IMR-90 (cell line): ENCODE data around the gene PLIN5. TPM values are rescaled to one million over a fixed set of nuclear protein-coding genes. Genes with fewer than 3 reads are reported as not detected.

Source experiments
- ATAC-seq: fragments of 200-7000 bp; cut with Tn5 transposase; 2 replicates; pipeline ENCODE4 v1.9.1; 2020; ENCODE audit warnings: low read depth, mild to moderate bottlenecking, moderate library complexity
- BruUV-seq: library from RNA; stranded (reverse); fragments of 400-500 nt; replicated peaks from 2 replicates; lab custom pipeline; 2021; lab: Mats Ljungman, UMichigan
- CTCF ChIA-PET: fragments of 300-600 bp; formaldehyde crosslinking; extraction: SDS; loops from one replicate; lab custom pipeline; 2021; ENCODE audit warnings: antibody characterized with exemption; lab: Yijun Ruan, JAX
- POLR2A ChIA-PET: fragments of 300-600 bp; sonication (Branson Sonifier 250); formaldehyde crosslinking; loops from one replicate; lab custom pipeline; 2022; ENCODE audit warnings: antibody characterized with exemption; ENCODE audit not compliant: unreplicated experiment; lab: Charles Lee
- DNase-seq: peaks from one replicate; pipeline ENCODE4 v3.0.0; 2013
- H2AFZ ChIP-seq: replicated peaks from 2 replicates; pipeline ENCODE3; 2013; ENCODE audit warnings: low read length, mild to moderate bottlenecking; ENCODE audit not compliant: poor library complexity
- H2AK5ac ChIP-seq: 2 replicates; pipeline ENCODE4 v1.6.1; 2013; ENCODE audit warnings: low read depth, low read length, inconsistent platforms
- H2AK9ac ChIP-seq: replicated peaks from 2 replicates; pipeline ENCODE3; 2013; ENCODE audit warnings: mild to moderate bottlenecking, low read depth, low read length, moderate library complexity; ENCODE audit not compliant: poor library complexity
- H2BK120ac ChIP-seq: 2 replicates; pipeline ENCODE4 v1.6.1; 2013; ENCODE audit warnings: low read depth, low read length, inconsistent platforms
- H2BK15ac ChIP-seq: 3 replicates; pipeline ENCODE4 v1.6.1; 2013; ENCODE audit warnings: low read depth, low read length, inconsistent platforms
- H2BK20ac ChIP-seq: 2 replicates; pipeline ENCODE4 v1.6.1; 2013; ENCODE audit warnings: low read depth, mild to moderate bottlenecking, inconsistent platforms, low read length, moderate library complexity
- H2BK5ac ChIP-seq: 2 replicates; pipeline ENCODE4 v1.6.1; 2013; ENCODE audit warnings: mild to moderate bottlenecking, low read depth, low read length, inconsistent platforms; ENCODE audit not compliant: poor library complexity, severe bottlenecking
- H3K14ac ChIP-seq: replicated peaks from 2 replicates; pipeline ENCODE4 v1.6.1; 2013; ENCODE audit warnings: low read depth, low read length, inconsistent platforms
- H3K18ac ChIP-seq: 2 replicates; pipeline ENCODE4 v1.6.1; 2013; ENCODE audit warnings: low read depth, low read length, control low read depth
- H3K23ac ChIP-seq: 2 replicates; pipeline ENCODE4 v1.6.1; 2013; ENCODE audit warnings: low read depth, low read length, inconsistent platforms
- H3K27ac ChIP-seq: 2 replicates; pipeline ENCODE4 v1.5.1; 2013; ENCODE audit warnings: mild to moderate bottlenecking, control low read depth, low read length; ENCODE audit not compliant: insufficient read depth
- H3K27me3 ChIP-seq: 2 replicates; pipeline ENCODE4 v1.6.1; 2013; ENCODE audit warnings: low read length; ENCODE audit not compliant: control insufficient read depth, insufficient read depth
- H3K36me3 ChIP-seq: 2 replicates; pipeline ENCODE4 v1.6.1; 2013; ENCODE audit warnings: low read length, mixed read lengths; ENCODE audit not compliant: control insufficient read depth, insufficient read depth
- H3K4ac ChIP-seq: 2 replicates; pipeline ENCODE4 v1.6.1; 2013; ENCODE audit warnings: low read depth, low read length, inconsistent platforms
- H3K4me1 ChIP-seq: 2 replicates; pipeline ENCODE4 v1.6.1; 2013; ENCODE audit warnings: low read length, mixed read lengths; ENCODE audit not compliant: control insufficient read depth, insufficient read depth
- H3K4me2 ChIP-seq: 2 replicates; pipeline ENCODE4 v1.6.1; 2013; ENCODE audit warnings: low read depth, mild to moderate bottlenecking, control low read depth, low read length, moderate library complexity
- H3K4me3 ChIP-seq: 2 replicates; pipeline ENCODE4 v1.5.1; 2013; ENCODE audit warnings: low read depth, mild to moderate bottlenecking, control low read depth, low read length, moderate library complexity; ENCODE audit not compliant: insufficient read depth
- H3K56ac ChIP-seq: 2 replicates; pipeline ENCODE4 v1.6.1; 2013; ENCODE audit warnings: low read length, inconsistent platforms; ENCODE audit not compliant: insufficient read depth; ENCODE audit errors: extremely low read depth
- H3K79me1 ChIP-seq, 2 experiments: 2 replicates each; pipeline ENCODE4 v1.6.1; 2013; ENCODE audit warnings: low read length in 2 of 2, inconsistent platforms in 1 of 2, low read depth in 1 of 2
- H3K9ac ChIP-seq: 2 replicates; pipeline ENCODE4 v1.6.1; 2013; ENCODE audit warnings: low read depth, low read length, control low read depth
- H3K9me1 ChIP-seq: 2 replicates; pipeline ENCODE4 v1.6.1; 2013; ENCODE audit warnings: low read length, inconsistent platforms; ENCODE audit not compliant: insufficient read depth
- H3K9me3 ChIP-seq: 2 replicates; pipeline ENCODE4 v1.6.1; 2013; ENCODE audit warnings: low read length; ENCODE audit not compliant: control insufficient read depth, insufficient read depth
- H4K20me1 ChIP-seq: 2 replicates; pipeline ENCODE4 v1.6.1; 2013; ENCODE audit warnings: low read length, inconsistent platforms; ENCODE audit not compliant: insufficient read depth
- H4K5ac ChIP-seq: 2 replicates; pipeline ENCODE4 v1.6.1; 2013; ENCODE audit warnings: mild to moderate bottlenecking, low read depth, low read length, control low read depth
- H4K8ac ChIP-seq, 2 experiments: 2 replicates each; pipeline ENCODE4 v1.6.1; 2013; ENCODE audit warnings: low read depth in 2 of 2, low read length in 2 of 2, control low read depth in 1 of 2, inconsistent platforms in 1 of 2
- H4K91ac ChIP-seq: 2 replicates; pipeline ENCODE4 v1.6.1; 2013; ENCODE audit warnings: low read depth, low read length, inconsistent platforms; ENCODE audit not compliant: insufficient read depth
- CHD1 ChIP-seq: IDR thresholded peaks from 2 replicates; pipeline ENCODE4 v1.6.1; 2012; ENCODE audit warnings: low read depth, low read length, improper control_type of control experiment
- CTCF ChIP-seq: conservative IDR thresholded peaks from 2 replicates; pipeline ENCODE4 v1.5.1; 2012; ENCODE audit warnings: mild to moderate bottlenecking, low read depth, low read length, improper control_type of control experiment
- ELK1 ChIP-seq: fragments of 150-350 bp; IDR thresholded peaks from 2 replicates; pipeline ENCODE4 v1.6.1; 2016; ENCODE audit warnings: low read depth, mild to moderate bottlenecking, low read length, moderate library complexity, borderline replicate concordance
- FOS ChIP-seq: fragments of 150-350 bp; IDR thresholded peaks from 2 replicates; pipeline ENCODE4 v1.6.1; 2016; ENCODE audit warnings: low read depth, low read length
- MAFK ChIP-seq: IDR thresholded peaks from 2 replicates; pipeline ENCODE4 v1.6.1; 2012; ENCODE audit warnings: low read depth, low read length, improper control_type of control experiment
- MAZ ChIP-seq: IDR thresholded peaks from 2 replicates; pipeline ENCODE4 v1.6.1; 2012; ENCODE audit warnings: low read depth, mild to moderate bottlenecking, low read length, improper control_type of control experiment, moderate library complexity, borderline replicate concordance
- POLR2A ChIP-seq: IDR thresholded peaks from 2 replicates; pipeline ENCODE4 v1.6.1; 2012; ENCODE audit warnings: mild to moderate bottlenecking, low read depth, low read length
- RAD21 ChIP-seq: IDR thresholded peaks from 2 replicates; pipeline ENCODE4 v1.6.1; 2012; ENCODE audit warnings: low read length, improper control_type of control experiment
- RCOR1 ChIP-seq: IDR thresholded peaks from 2 replicates; pipeline ENCODE4 v1.6.1; 2012; ENCODE audit warnings: mild to moderate bottlenecking, low read length, improper control_type of control experiment; ENCODE audit not compliant: insufficient replicate concordance
- RFX5 ChIP-seq: IDR thresholded peaks from 2 replicates; pipeline ENCODE4 v1.8.0; 2012; ENCODE audit warnings: low read depth, mild to moderate bottlenecking, low read length, moderate library complexity
- SMC3 ChIP-seq: fragments of 150-350 bp; IDR thresholded peaks from 2 replicates; pipeline ENCODE4 v1.6.1; 2016; ENCODE audit warnings: low read depth, mild to moderate bottlenecking, antibody characterized with exemption, low read length, moderate library complexity
- USF2 ChIP-seq: fragments of 150-350 bp; IDR thresholded peaks from 2 replicates; pipeline ENCODE4 v1.6.1; 2017; ENCODE audit warnings: mild to moderate bottlenecking, antibody characterized with exemption, low read length, low read depth
- WGBS, 2 experiments: methylation state at CpG; one replicate each; pipeline versions ENCODE4 v1.1.5 to v1.1.7; 2013; ENCODE audit warnings: missing lambda C conversion rate in 2 of 2; ENCODE audit not compliant: insufficient read length in 1 of 2; ENCODE audit errors: extremely low coverage in 2 of 2; 5-methylcytosine and 5-hydroxymethylcytosine counted together
- dilution Hi-C: fragments of 300-500 bp; cut with HindIII; formaldehyde crosslinking; loops from one replicate; pipeline ENCODE4 v1.14.3; 2018; ENCODE audit warnings: low sequenced_read_pairs; ENCODE audit not compliant: unreplicated experiment
- in situ Hi-C: fragments of 300-500 bp; cut with MboI; formaldehyde crosslinking; loops from 3 replicates; pipeline ENCODE4 v1.14.3; 2019; ENCODE audit warnings: low sequenced_read_pairs, inconsistent platforms, mixed read lengths
- intact Hi-C: fragments of 100-400 bp; cut with micrococcal nuclease; formaldehyde crosslinking; loops from 2 replicates; pipeline ENCODE4 v1.10.0; 2022
- polyA plus RNA-seq, 3 experiments: library from polyadenylated mRNA; depleted of rRNA; stranded (reverse); fragments of >200 nt; gene quantifications; 2 replicates each; pipeline ENCODE4 v1.2.3, GENCODE V29; 2012; ENCODE audit warnings: low replicate concordance in 1 of 3
- total RNA-seq: library from RNA; depleted of rRNA; stranded (reverse); fragments of >200 nt; gene quantifications from 2 replicates; pipeline ENCODE4 v1.2.3, GENCODE V29; 2012

PLIN5 gene
- total and polyA plus RNA-seq, 2 of the 4 experiments (the other 2 are of a cell fraction): not detected

- dilution Hi-C loops: no loop called here
- no peaks in the 10 kb centered on the region; the same call in 1 of the 2 replicates for H4K20me1 ChIP-seq
- H3K4me3 ChIP-seq: no peak overlapping the region
- no peak overlapping the region for H2BK5ac ChIP-seq
- WGBS, 2 experiments: 47% methylated on average over 4 of the region's 14 CpGs; no CpG with 5 or more reads in 1 of the 2 experiments
- no peak overlapping the region for H4K8ac ChIP-seq
- CTCF ChIA-PET: no interaction called here
- H2AFZ ChIP-seq: no peak overlapping the region
- DNase-seq (no peak), ATAC-seq (no peak)
- H4K5ac ChIP-seq: no peak overlapping the region
- H3K9me1 ChIP-seq: no peaks in the 10 kb centered on the region
- no peak overlapping the region for H2AK9ac ChIP-seq
- no peaks in the 10 kb centered on the region for H3K36me3 ChIP-seq
- POLR2A ChIA-PET: no interaction called here
- no peak overlapping the region for H4K91ac ChIP-seq
- H3K56ac ChIP-seq: no peak overlapping the region
- H3K27me3 ChIP-seq: peaks cover 35% of the 10 kb centered on the region
- H3K4ac ChIP-seq: no peak overlapping the region
- H2BK120ac ChIP-seq: no peak overlapping the region
- no peak overlapping the region for H3K23ac ChIP-seq
- no peak overlapping the region for H3K4me2 ChIP-seq
- no TSS peak for BruUV-seq
- no peak overlapping the region for H2AK5ac ChIP-seq
- H3K9ac ChIP-seq: no peak overlapping the region
- H3K79me1 ChIP-seq: no peaks in the 10 kb centered on the region
- H3K4me1 ChIP-seq: no peaks in the 10 kb centered on the region
- H2BK15ac ChIP-seq: no peak overlapping the region
- H3K27ac ChIP-seq: no peak overlapping the region
- intact Hi-C loops: no loop called here
- no peaks in the 10 kb centered on the region for H3K9me3 ChIP-seq
- no peak overlapping the region for H2BK20ac ChIP-seq
- H3K18ac ChIP-seq: no peak overlapping the region
- no peak for TF ChIP-seq MAZ
- TF ChIP-seq RCOR1: no peak
- no peak for TF ChIP-seq RFX5
- TF ChIP-seq POLR2A: no peak
- TF ChIP-seq CHD1: no peak
- no peak for TF ChIP-seq CTCF
- no peak for TF ChIP-seq FOS
- TF ChIP-seq MAFK: no peak
- no peak for TF ChIP-seq USF2
- no peak for TF ChIP-seq RAD21
- TF ChIP-seq SMC3: no peak
- no peak for TF ChIP-seq ELK1
- no peak overlapping the region for H3K14ac ChIP-seq
- in situ Hi-C loops: no loop called here
Measured at GRCh38 chr19:4529924-4530522, 5.0 kb downstream of the PLIN5 start.
